A673 (cell line): ENCODE data around the gene CNTROB.

Source experiments
- EZH2 ChIP-seq: fragments of 200-600 bp; sonication (generic); IDR thresholded peaks from 2 replicates; pipeline ENCODE4 v1.6.1; 2017; ENCODE audit warnings: borderline replicate concordance, low read depth, mild to moderate bottlenecking, mixed read lengths, antibody characterized with exemption, low read length; ENCODE audit not compliant: poor library complexity, severe bottlenecking
- TF ChIP-seq, protein P1 (sequence below): fragments of 300-800, 200-600 bp; sonication (generic); conservative IDR thresholded peaks from 2 replicates; pipeline ENCODE4 v1.5.1; 2017; ENCODE audit warnings: low read depth, mild to moderate bottlenecking, antibody characterized with exemption, low read length, moderate library complexity, mixed read lengths

DNA sequence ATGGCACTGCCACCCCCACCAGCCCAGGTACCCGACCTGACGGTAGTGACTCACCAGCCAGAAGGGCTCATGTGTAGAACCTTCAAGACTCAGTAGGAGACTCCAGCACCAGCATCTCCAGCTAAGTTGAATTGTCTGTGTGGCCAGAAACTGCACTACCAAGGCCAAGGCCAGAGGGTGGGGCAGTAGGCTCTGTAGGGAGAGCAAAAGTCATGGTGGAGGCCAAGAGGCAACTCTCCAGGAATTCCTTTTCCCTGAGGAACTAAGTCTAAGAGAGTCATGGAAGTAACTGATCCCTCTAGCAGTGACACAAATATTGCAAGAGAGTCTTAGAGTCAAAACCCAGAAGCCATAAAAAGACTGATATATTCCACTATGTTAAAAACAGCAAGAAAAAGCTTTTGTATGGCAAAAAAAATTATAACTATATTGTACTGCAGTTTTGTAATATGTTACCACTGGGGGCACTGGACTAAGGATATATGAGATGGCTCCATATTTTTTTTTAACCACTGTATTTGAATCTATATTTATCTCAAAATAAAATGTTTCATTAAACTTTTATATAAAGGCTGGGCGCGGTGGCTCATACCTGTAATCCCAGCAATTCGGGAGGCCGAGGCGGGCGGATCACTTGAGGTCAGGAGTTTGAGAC, 40.3 kb downstream of the CNTROB start:
- TF ChIP-seq, protein P1, sequence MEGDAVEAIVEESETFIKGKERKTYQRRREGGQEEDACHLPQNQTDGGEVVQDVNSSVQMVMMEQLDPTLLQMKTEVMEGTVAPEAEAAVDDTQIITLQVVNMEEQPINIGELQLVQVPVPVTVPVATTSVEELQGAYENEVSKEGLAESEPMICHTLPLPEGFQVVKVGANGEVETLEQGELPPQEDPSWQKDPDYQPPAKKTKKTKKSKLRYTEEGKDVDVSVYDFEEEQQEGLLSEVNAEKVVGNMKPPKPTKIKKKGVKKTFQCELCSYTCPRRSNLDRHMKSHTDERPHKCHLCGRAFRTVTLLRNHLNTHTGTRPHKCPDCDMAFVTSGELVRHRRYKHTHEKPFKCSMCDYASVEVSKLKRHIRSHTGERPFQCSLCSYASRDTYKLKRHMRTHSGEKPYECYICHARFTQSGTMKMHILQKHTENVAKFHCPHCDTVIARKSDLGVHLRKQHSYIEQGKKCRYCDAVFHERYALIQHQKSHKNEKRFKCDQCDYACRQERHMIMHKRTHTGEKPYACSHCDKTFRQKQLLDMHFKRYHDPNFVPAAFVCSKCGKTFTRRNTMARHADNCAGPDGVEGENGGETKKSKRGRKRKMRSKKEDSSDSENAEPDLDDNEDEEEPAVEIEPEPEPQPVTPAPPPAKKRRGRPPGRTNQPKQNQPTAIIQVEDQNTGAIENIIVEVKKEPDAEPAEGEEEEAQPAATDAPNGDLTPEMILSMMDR: peak; percentile 30; the same call in 1 of the 2 replicates
- TF ChIP-seq EZH2: no peak
